ENCODE results near the gene AGER.

Gene AGER

GRCh38 chr6:32175322-32175710, 8.7 kb downstream of the AGER start:
- in situ Hi-C loops (cut with HindIII; ENCODE audit: low sequenced_read_pairs) = no loop called here
- DNase-seq (ENCODE audit: low read depth) = no peak
- H3K4me3 ChIP-seq (ENCODE audit: low read depth, low read length) = peak overlapping the region; percentile 100
- TF ChIP-seq CTCF (IDR thresholded peaks at IDR 0.05; ENCODE audit: low read depth, low read length, missing control alignments) = no peak

- no peak overlapping the region for H3K4me3 ChIP-seq (ENCODE audit: low read depth, low read length)
- in situ Hi-C loops (cut with HindIII; ENCODE audit: low sequenced_read_pairs) = no loop called here
- no peak for DNase-seq (ENCODE audit: low read depth)
- no peak for TF ChIP-seq CTCF (IDR thresholded peaks at IDR 0.05; ENCODE audit: low read depth, low read length, missing control alignments)
Measured at GRCh38 chr6:32174416-32174815, 9.6 kb downstream of the AGER start.

GRCh38 chr6:32173051-32173727, 10.9 kb downstream of the AGER start:
- H3K4me3 ChIP-seq (ENCODE audit: low read depth, low read length) = no peak overlapping the region
- in situ Hi-C loops (cut with HindIII; ENCODE audit: low sequenced_read_pairs) = no loop called here
- no peak for DNase-seq (ENCODE audit: low read depth)
- TF ChIP-seq CTCF (IDR thresholded peaks at IDR 0.05; ENCODE audit: low read depth, low read length, missing control alignments) = no peak

GRCh38 chr6:32171234-32171633, 12.8 kb downstream of the AGER start:
- in situ Hi-C loops (cut with HindIII; ENCODE audit: low sequenced_read_pairs) = no loop called here
- DNase-seq (ENCODE audit: low read depth) = no peak
- TF ChIP-seq CTCF (IDR thresholded peaks at IDR 0.05; ENCODE audit: low read depth, low read length, missing control alignments) = no peak
- no peak overlapping the region for H3K4me3 ChIP-seq (ENCODE audit: low read depth, low read length)

GRCh38 chr6:32170294-32170693, 13.8 kb downstream of the AGER start:
- in situ Hi-C loops (cut with HindIII; ENCODE audit: low sequenced_read_pairs) = no loop called here
- TF ChIP-seq CTCF (IDR thresholded peaks at IDR 0.05; ENCODE audit: low read depth, low read length, missing control alignments) = no peak
- no peak overlapping the region for H3K4me3 ChIP-seq (ENCODE audit: low read depth, low read length)
- DNase-seq (ENCODE audit: low read depth) = no peak

GRCh38 chr6:32168807-32169591, 15.1 kb downstream of the AGER start:
- in situ Hi-C loops (cut with HindIII; ENCODE audit: low sequenced_read_pairs) = no loop called here
- TF ChIP-seq CTCF (IDR thresholded peaks at IDR 0.05; ENCODE audit: low read depth, low read length, missing control alignments) = no peak
- DNase-seq (ENCODE audit: low read depth) = no peak
- no peak overlapping the region for H3K4me3 ChIP-seq (ENCODE audit: low read depth, low read length)

Data from astrocyte of the cerebellum (primary cell).